GM12891 (cell line): ENCODE measurements around the gene DYNC1I1.

Experiments used
- DNase-seq: peaks from one replicate; pipeline ENCODE4 v3.0.0; 2011; ENCODE audit warnings: low spot score; ENCODE audit not compliant: insufficient read length
- FAIRE-seq: peaks from 2 replicates; lab custom pipeline; 2011; peaks lifted over from hg19 to GRCh38; lab: Jason Lieb, UNC
- PAX5 ChIP-seq: IDR thresholded peaks from 2 replicates; pipeline ENCODE4 v1.6.1; 2011; ENCODE audit warnings: low read length, moderate library complexity, mild to moderate bottlenecking; ENCODE audit not compliant: insufficient read depth, severe bottlenecking
- POLR2A ChIP-seq: IDR thresholded peaks from 2 replicates; pipeline ENCODE4 v1.6.1; 2011; ENCODE audit warnings: low read depth, low read length, control low read depth
- POLR2AphosphoS5 ChIP-seq: IDR thresholded peaks from 2 replicates; pipeline ENCODE4 v1.6.1; 2011; ENCODE audit warnings: low read depth, low read length, control low read depth
- POU2F2 ChIP-seq: IDR thresholded peaks from 2 replicates; pipeline ENCODE4 v1.6.1; 2011; ENCODE audit warnings: low read depth, mild to moderate bottlenecking, control low read depth, low read length, moderate library complexity
- SPI1 ChIP-seq: IDR thresholded peaks from 2 replicates; pipeline ENCODE4 v1.6.1; 2011; ENCODE audit warnings: low read depth, low read length, control low read depth
- TAF1 ChIP-seq: IDR thresholded peaks from 2 replicates; pipeline ENCODE4 v1.6.1; 2011; ENCODE audit warnings: low read depth, low read length, control low read depth

DYNC1I1 gene

DNA sequence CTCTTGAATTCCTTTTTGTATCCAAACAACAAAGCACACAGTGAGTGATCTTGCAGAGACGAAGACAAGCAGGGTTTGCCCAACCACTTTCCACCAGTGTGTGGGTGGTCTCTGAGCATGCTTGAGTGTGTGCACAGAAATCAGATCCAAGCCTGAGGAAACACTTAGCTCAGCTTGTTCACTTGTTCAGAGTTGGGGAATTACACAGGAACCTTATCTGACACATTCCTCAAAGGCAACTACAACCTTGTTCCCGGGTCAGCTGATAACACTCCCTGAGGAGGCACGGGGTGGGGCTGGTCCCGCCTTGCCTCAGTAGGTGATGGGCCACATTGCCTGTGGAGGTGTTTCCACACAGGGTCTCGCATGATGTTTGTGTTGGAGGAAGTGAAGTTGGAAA lies 216.9 kb downstream of the DYNC1I1 start:
- no peak for DNase-seq
- TF ChIP-seq PAX5 (no peak), POLR2AphosphoS5 (no peak), POLR2A (no peak), TAF1 (no peak), SPI1 (no peak), POU2F2 (no peak)
- no peak for FAIRE-seq

DNA sequence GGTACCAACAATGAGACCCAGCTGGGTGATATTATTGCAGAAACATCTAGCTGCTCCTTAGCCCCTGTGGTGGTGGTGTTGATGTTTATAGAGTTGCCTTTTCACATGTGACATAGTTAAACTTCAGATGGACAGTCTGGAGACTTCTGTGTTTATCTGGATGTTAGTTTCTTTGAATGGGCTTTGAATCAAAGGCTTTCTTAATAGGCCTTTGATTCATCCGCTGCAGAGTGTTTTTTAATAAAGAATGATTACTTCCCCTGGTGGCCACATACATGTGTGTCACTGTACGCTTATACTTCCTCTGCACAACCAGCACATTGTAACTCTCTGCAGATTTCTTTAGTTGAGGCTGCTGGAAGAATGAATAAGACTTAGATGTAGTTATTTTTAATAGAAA lies 221.0 kb downstream of the DYNC1I1 start:
- DNase-seq = no peak
- FAIRE-seq = no peak
- TF ChIP-seq TAF1 = no peak
- TF ChIP-seq POLR2AphosphoS5 = no peak
- no peak for TF ChIP-seq POLR2A
- TF ChIP-seq SPI1 = no peak
- no peak for TF ChIP-seq PAX5
- TF ChIP-seq POU2F2 = no peak

DNA sequence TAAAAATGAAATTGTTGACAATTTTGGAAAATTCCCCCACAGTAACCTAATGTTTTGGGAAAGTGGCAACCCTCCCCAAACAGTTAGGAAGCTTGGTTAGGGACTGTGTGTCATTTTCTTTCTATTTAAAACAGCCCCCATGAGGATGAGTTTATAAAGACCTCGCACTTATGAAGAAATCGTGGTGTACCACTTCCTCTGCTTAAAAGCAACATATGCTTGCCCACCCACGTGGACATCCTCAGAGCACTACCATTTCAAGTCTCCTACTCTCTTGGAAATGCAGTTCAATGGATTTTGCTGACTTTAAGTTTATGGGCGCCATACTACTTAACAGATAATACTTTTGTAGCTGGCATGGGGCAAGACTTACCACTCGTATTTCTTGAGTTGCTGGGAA lies 223.8 kb downstream of the DYNC1I1 start:
- no peak for DNase-seq
- TF ChIP-seq SPI1 = no peak
- TF ChIP-seq POLR2A = no peak
- no peak for TF ChIP-seq PAX5
- TF ChIP-seq TAF1 = no peak
- TF ChIP-seq POLR2AphosphoS5 = no peak
- no peak for TF ChIP-seq POU2F2
- no peak for FAIRE-seq

DNA sequence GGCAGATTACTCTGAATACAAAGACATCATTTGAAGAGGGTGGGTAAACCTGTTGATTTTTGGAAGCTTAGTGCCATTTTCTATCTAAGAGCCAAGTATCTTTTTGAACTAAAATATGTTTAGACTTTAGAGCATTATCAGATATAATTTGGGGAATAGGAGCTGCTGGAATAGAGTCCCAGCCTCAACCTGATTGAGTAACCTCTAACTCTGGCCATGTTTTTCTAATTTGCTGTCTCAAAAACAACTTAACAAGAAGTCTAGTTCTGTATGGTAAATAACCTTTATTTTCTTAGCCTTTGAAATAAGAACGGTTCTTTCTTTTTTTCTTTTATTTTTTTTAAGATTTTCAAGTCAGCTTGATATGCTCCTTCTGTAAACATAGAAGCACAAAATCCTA lies 224.5 kb downstream of the DYNC1I1 start:
- TF ChIP-seq POU2F2 (no peak), SPI1 (no peak), POLR2AphosphoS5 (no peak), PAX5 (no peak), POLR2A (no peak), TAF1 (no peak)
- FAIRE-seq (no peak), DNase-seq (no peak)

DNA sequence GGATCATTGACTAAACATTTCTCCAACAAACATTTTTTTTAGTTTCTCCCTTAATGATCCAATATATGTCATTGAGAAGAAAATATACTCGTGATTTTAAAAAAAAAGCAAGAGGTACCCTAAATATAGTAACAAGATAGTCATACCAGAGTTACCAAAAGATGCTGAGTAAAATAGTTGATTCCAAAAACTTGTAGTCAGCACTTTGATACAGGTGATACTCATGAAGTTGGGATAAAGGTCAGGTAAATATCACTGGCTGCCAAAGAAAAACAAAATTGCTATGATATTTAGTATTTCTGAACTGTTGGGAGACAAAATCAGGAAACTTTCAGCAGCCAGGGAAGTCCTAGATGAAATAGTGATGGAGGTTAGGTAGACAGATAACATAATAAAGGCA lies 225.3 kb downstream of the DYNC1I1 start:
- DNase-seq = no peak
- no peak for FAIRE-seq
- no peak for TF ChIP-seq TAF1
- no peak for TF ChIP-seq POLR2A
- TF ChIP-seq POU2F2 = no peak
- TF ChIP-seq PAX5 = no peak
- no peak for TF ChIP-seq POLR2AphosphoS5
- TF ChIP-seq SPI1 = no peak

DNA sequence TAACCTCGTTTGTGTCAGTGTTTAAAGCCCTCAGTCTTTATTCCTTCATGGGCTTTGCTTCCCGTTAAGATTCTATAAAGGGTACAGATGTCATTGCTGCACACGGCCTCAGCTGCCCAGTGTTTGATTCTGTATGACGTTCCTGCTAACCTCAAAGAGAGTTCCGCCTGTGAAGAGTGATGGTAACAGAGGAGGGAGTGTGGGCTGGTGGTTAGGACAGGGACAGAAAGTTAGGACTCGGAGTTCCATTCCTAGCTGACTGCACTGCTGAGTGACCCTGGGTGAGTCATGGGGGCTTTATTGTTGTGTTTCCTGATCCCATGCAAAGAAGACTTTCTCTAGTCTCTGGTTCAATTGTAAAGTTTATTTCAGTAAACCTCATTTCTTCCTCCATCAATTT lies 227.1 kb downstream of the DYNC1I1 start:
- TF ChIP-seq POU2F2 = no peak
- TF ChIP-seq PAX5 = no peak
- no peak for TF ChIP-seq POLR2A
- no peak for TF ChIP-seq TAF1
- no peak for TF ChIP-seq SPI1
- no peak for TF ChIP-seq POLR2AphosphoS5
- DNase-seq (no peak), FAIRE-seq (no peak)

DNA sequence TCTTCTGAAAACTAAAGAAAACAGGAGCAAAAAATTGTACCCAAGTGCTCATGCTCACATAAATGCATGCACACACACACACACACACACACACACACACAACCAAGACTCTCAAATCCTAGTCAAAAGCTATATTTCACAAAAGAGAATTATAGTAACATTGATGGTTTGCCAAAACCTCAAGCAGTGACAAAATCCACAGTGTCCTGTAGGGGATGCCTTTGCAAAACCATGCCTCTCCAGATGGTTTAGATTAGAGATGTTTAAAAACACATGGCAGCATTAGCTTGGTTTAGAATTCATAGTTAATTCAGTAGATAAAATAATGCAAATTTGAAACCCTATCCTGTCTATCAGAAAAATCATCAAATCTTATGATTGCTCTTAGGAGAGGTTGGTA lies 232.2 kb downstream of the DYNC1I1 start:
- no peak for FAIRE-seq
- TF ChIP-seq POLR2A = no peak
- no peak for TF ChIP-seq POLR2AphosphoS5
- no peak for TF ChIP-seq POU2F2
- TF ChIP-seq SPI1 = no peak
- no peak for TF ChIP-seq TAF1
- TF ChIP-seq PAX5 = no peak
- no peak for DNase-seq

DNA sequence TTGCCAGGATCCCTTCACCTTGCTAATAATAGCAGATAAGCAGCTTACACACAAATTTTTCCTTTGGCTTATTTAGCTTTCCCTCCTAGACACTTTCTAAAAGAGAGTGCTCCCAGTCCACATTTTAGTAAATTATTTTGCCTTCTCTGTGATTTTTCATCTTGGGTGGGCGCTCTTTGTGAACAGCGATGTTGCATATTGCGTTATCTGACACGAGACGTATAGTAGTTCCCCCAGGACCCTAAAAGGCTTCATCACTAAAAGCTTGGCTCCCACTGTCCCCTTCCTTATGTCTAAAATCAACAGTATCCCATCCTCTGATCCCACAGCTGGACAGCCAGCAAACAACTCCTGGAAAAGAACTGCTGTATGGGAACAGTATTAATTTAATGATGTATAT lies 232.9 kb downstream of the DYNC1I1 start:
- FAIRE-seq = no peak
- TF ChIP-seq PAX5 = no peak
- no peak for DNase-seq

DNA sequence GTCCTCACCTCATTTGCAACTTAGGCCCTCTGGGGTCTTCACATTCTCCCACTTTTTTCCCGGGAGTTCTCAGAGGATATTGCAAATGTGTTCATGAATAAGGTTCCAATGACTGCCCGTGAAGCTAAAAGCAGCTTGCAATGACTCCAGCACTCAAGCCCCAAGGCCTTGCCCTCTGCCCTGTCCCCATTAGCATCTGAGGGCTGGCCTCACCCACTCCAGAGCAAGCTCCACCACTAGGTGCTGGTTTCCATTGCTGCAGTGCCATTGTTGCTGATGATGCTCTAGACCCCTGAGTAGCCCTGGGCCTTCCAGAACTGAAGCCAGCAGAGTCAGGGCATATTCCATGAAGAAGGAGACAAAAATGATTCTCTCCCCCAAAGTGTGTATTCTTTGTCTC lies 236.8 kb downstream of the DYNC1I1 start:
- FAIRE-seq (no peak), DNase-seq (no peak)
- TF ChIP-seq PAX5 (no peak), SPI1 (no peak), POLR2AphosphoS5 (no peak), POLR2A (no peak), POU2F2 (no peak), TAF1 (no peak)

DNA sequence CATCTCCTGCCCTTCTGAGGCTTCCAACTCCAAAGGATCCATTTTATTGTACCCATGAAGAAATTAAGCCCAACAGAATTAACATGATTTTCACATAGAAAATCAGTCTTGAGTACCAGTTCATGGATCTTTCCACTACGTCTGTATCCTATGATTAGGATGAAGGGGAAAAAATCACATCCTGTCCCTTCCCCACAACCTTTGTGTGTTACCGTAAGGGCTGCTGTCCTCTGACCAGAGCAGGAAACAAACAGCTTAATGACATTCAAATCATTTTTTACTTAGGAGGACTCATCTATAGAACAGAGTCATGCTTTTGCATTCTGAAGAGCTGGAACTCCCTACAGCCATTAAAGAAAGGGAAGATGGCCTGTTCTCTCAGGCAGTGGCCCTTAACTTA lies 241.5 kb downstream of the DYNC1I1 start:
- TF ChIP-seq SPI1 = no peak
- no peak for TF ChIP-seq POLR2A
- no peak for TF ChIP-seq POLR2AphosphoS5
- TF ChIP-seq POU2F2 = no peak
- no peak for TF ChIP-seq PAX5
- TF ChIP-seq TAF1 = no peak
- DNase-seq (no peak), FAIRE-seq (no peak)
